ENCODE measurements around the gene TACSTD2. TPM values are rescaled to one million over a fixed set of nuclear protein-coding genes. Genes with fewer than 3 reads are reported as not detected.

The TACSTD2 gene
- total and polyA plus RNA-seq, 2 of the 13 experiments (the other 11 are each of a cell fraction or from before 2014, with no cell fraction given), result not detected

GRCh38 chr1:58590019-58590418 lies 13.0 kb upstream of the TACSTD2 start (continued):
- TF ChIP-seq SCMH1 (CRISPR knock-in tag; IDR thresholded peaks at IDR 0.05; ENCODE audit: borderline replicate concordance) (no peak), ATF3 (CRISPR knock-in tag; IDR thresholded peaks at IDR 0.05) (no peak), HOXA7 (CRISPR knock-in tag; IDR thresholded peaks at IDR 0.05) (no peak), ZNF574 (CRISPR knock-in tag; IDR thresholded peaks at IDR 0.05) (no peak), ZNF850 (CRISPR knock-in tag; conservative IDR thresholded peaks at IDR 0.05) (no peak), FOSL2 (CRISPR knock-in tag; IDR thresholded peaks at IDR 0.05) (no peak), ZNF224 (CRISPR knock-in tag; IDR thresholded peaks at IDR 0.05) (no peak)

- DNase-seq (ENCODE audit: low spot score) (no peak), FAIRE-seq (no peak), ATAC-seq (no peak)
- H4K20me1 ChIP-seq (ENCODE audit: insufficient read depth, low read length), result no peaks in the 10 kb centered on the region
- H3K9me3 ChIP-seq (ENCODE audit: low read length), result no peaks in the 10 kb centered on the region
- H3K4me2 ChIP-seq (ENCODE audit: low read depth, low read length), result no peak overlapping the region
- no peak overlapping the region for H2AFZ ChIP-seq (ENCODE audit: low read length)
- no peaks in the 10 kb centered on the region for H3K79me2 ChIP-seq (ENCODE audit: insufficient read depth, low read length)
- ChIA-PET CTCF (ENCODE audit: low intra/inter-chr PET ratio, low total read pairs) (no interaction called here), POLR2A (no interaction called here)
- in situ Hi-C loops (cut with HindIII; ENCODE audit: extremely low pct_ligation_motif_present, low pct_unique_long_range_greater_than_20kb), result no loop called here
- WGBS (ENCODE audit: low lambda C conversion rate), result 36% methylated on average over 5 of the region's 5 CpGs
- peaks cover 15% of the 10 kb centered on the region for H3K4me1 ChIP-seq (ENCODE audit: insufficient read depth, low read length)
- intact Hi-C loops (cut with micrococcal nuclease; ENCODE audit: unreplicated experiment), result no loop called here
- H3K27ac ChIP-seq (ENCODE audit: extremely low read length, insufficient read depth, low read length), result no peak overlapping the region
- no peak overlapping the region for H3K4me3 ChIP-seq (replicated peaks in 1 of 3; ENCODE audit: insufficient read depth in 1 of 3, low read depth in 2 of 3, low read length in 3 of 3)
- H3K27me3 ChIP-seq (ENCODE audit: control insufficient read depth in 1 of 2, insufficient read depth in 2 of 2, low read length in 2 of 2), result peaks cover 0 to 1% of the 10 kb centered on the region in 2 experiments; a peak in 1 of 5 replicates
- H3K9ac ChIP-seq (ENCODE audit: insufficient read depth, low read depth, low read length), result no peak overlapping the region
- no TSS peak for BruUV-seq (replicated peaks)
- no peaks in the 10 kb centered on the region for H3K36me3 ChIP-seq (replicated peaks in 1 of 2; ENCODE audit: control insufficient read depth in 1 of 2, insufficient read depth in 2 of 2, low read length in 2 of 2)
- TF ChIP-seq DBP (CRISPR knock-in tag; IDR thresholded peaks at IDR 0.05; ENCODE audit: not compliant biosample characterization) (no peak), STAT6 (CRISPR knock-in tag; IDR thresholded peaks at IDR 0.05; ENCODE audit: borderline replicate concordance) (no peak), ZNF333 (CRISPR knock-in tag; IDR thresholded peaks at IDR 0.05; ENCODE audit: borderline replicate concordance) (no peak), REXO4 (CRISPR knock-in tag; IDR thresholded peaks at IDR 0.05; ENCODE audit: borderline replicate concordance) (no peak), CHD2 (IDR thresholded peaks at IDR 0.05; ENCODE audit: low read depth, low read length) (no peak), RCOR2 (CRISPR knock-in tag; IDR thresholded peaks at IDR 0.05) (no peak), ZBTB2 (CRISPR knock-in tag; IDR thresholded peaks at IDR 0.05; ENCODE audit: low read depth) (no peak), THAP11 (CRISPR knock-in tag; IDR thresholded peaks at IDR 0.05) (no peak), MLLT10 (CRISPR knock-in tag; IDR thresholded peaks at IDR 0.05) (no peak), SRSF1 (optimal IDR thresholded peaks at IDR 0.05; ENCODE audit: low read depth, low read length) (no peak)
Observed at GRCh38 chr1:58588396-58588795, 11.3 kb upstream of the TACSTD2 start.

Data from HepG2 (cell line).